Heart left ventricle (tissue), 16 donors: ENCODE data around the gene BTBD19. TPM values are rescaled to one million over a fixed set of nuclear protein-coding genes. Genes with fewer than 3 reads are reported as not detected.
"Not testable (repeated sequence)": the region's sequence is repeated elsewhere in the genome, so short reads cannot be mapped to it uniquely, and the experiment has no call there.

Experiments used
- ATAC-seq, 4 donors: fragments of 200-7000 bp; cut with Tn5 transposase; one replicate each; pipeline ENCODE4 v1.9.1; 2020 to 2022; ENCODE audit warnings: moderate library complexity in 4 of 4, mild to moderate bottlenecking in 3 of 4, moderate number of reproducible peaks in 1 of 4
- DNase-seq, 5 donors: peaks; one replicate each; pipeline ENCODE4 v3.0.0-alpha.2; 2020
- H3K27ac ChIP-seq, 12 donors: fragments of 200-600 bp; sonication (generic) in 4 of 12; one replicate each; pipeline versions ENCODE4 v1.5.0 to v1.8.0; 2016 to 2022; ENCODE audit warnings: mild to moderate bottlenecking in 2 of 12
- H3K27me3 ChIP-seq, 9 donors: fragments of 200-600 bp; sonication (generic) in 2 of 9; one replicate each; pipeline versions ENCODE4 v1.5.1 to v1.8.0; 2016 to 2022; ENCODE audit warnings: mild to moderate bottlenecking in 3 of 9
- H3K36me3 ChIP-seq, 9 donors: fragments of 200-600 bp; sonication (generic) in 2 of 9; one replicate each; pipeline versions ENCODE4 v1.5.0 to v1.8.0; 2018 to 2022; ENCODE audit warnings: mild to moderate bottlenecking in 2 of 9
- H3K4me1 ChIP-seq, 12 donors: fragments of 200-600 bp; sonication (generic) in 4 of 12; one replicate each; pipeline versions ENCODE4 v1.5.0 to v1.8.0; 2016 to 2022; ENCODE audit warnings: mild to moderate bottlenecking in 3 of 12
- H3K4me3 ChIP-seq, 12 donors: fragments of 200-600 bp; sonication (generic) in 4 of 12; one replicate each; pipeline versions ENCODE4 v1.5.0 to v1.8.0; 2017 to 2022; ENCODE audit warnings: mild to moderate bottlenecking in 9 of 12, moderate library complexity in 4 of 12
- H3K9me3 ChIP-seq, 12 donors: fragments of 200-600 bp; sonication (generic) in 4 of 12; one replicate each; pipeline versions ENCODE4 v1.5.0 to v1.8.0; 2016 to 2022; ENCODE audit warnings: mild to moderate bottlenecking in 1 of 12
- CTCF ChIP-seq, 12 donors: fragments of 200-600 bp; sonication (generic) in 4 of 12; IDR thresholded peaks; one replicate each; pipeline versions ENCODE4 v1.5.0 to v1.8.0; 2018 to 2022; ENCODE audit warnings: antibody characterized with exemption in 12 of 12, mild to moderate bottlenecking in 5 of 12
- POLR2A ChIP-seq, 2 donors: fragments of 450-650 bp; IDR thresholded peaks; one replicate each; pipeline ENCODE4 v1.6.1; 2017; ENCODE audit warnings: antibody characterized with exemption in 2 of 2, mild to moderate bottlenecking in 2 of 2, moderate library complexity in 2 of 2
- WGBS, 4 donors: extraction: QIAGEN DNeasy Blood & Tissue Kit in 2 of 4; methylation state at CpG; one replicate each; pipeline versions ENCODE4 v1.1.5 to v1.1.7; 2013 to 2018; 5-methylcytosine and 5-hydroxymethylcytosine counted together
- intact Hi-C, 10 donors: fragments of 100-400 bp; cut with DNase I; formaldehyde crosslinking; loops; one replicate each; pipeline versions ENCODE4 v1.11.1 to v1.14.2; 2022
- polyA plus RNA-seq, 2 donors: library from polyadenylated mRNA; stranded (reverse); fragments of 200-250 nt; gene quantifications; one replicate each; pipeline ENCODE4 v1.2.3, GENCODE V29; 2013
- total RNA-seq, 9 donors: library from RNA; depleted of rRNA in 2 of 9; stranded (reverse); fragments of >200 nt in 2 of 9; fragmentation: NEBNext Ultra II Directional in 3 of 9; extraction: Animal tissue kit (Norgen Biotek cat#: 25700) in 3 of 9; gene quantifications; one replicate each; pipeline versions ENCODE4 v1.1.0 to v1.2.4, GENCODE V29; 2016 to 2023
- donor health status: ischemic (EF 13 %, LVEDD 7.1; RV severe dilation, severe dysfunction).
- donor health status: healthy with polysubstance abuse.
- donor health status: DM: no; HTN: yes; CAD: no.
- donor health status: DM: no; HTN: no; CAD: no.
- donor health status: ischemic (EF 25% LVEDD 6.9; RV normal size, moderate dysfunction).
- donor health status: ischemic (EF 25% LVEDD 5.7; RV mildly dilated, moderate dysfunction).
- donor health status: healthy.
- donor health status: DM: yes; HTN: yes; CAD: no.
- donor health status: ischemic (EF 35%, LVEDD 5.7; RV mildly dilated, moderate dysfunction).
- donor health status: nonischemic (EF 11% LVEDD 7.7; RV severe dilation, severe dysfunction).
- donor health status: DM: yes; HTN: yes; CAD: no.
- donor health status: PGD.
- donor health status: ischemic (EF 29% LVEDD 5.4; RV normal size, mild dysfunction).
- donor health status: nonischemic (EF 23%, LVEDD 6.1; RV moderate dilation, normal function).

BTBD19 gene
- total and polyA plus RNA-seq, 11 donors: 0.56 to 7.4 (median 2.8) TPM

GRCh38 chr1:44790968-44791801, 17.1 kb upstream of the BTBD19 start:
- WGBS, 4 donors: 60 to 71% (median 64%) methylated on average over 7 of the region's 7 CpGs
- H3K27me3 ChIP-seq: no peaks in the 10 kb centered on the region
- intact Hi-C loops: loop anchor here in 3 of 10 donors (5.0 to 10.0 kb wide), 2 partner anchors 46 to 214 kb away; no protein-coding TSS in a partner anchor

GRCh38 chr1:44792736-44793502, 15.4 kb upstream of the BTBD19 start:
- DNase-seq (no peak), ATAC-seq (no peak)
- Histone ChIP-seq H3K4me3 (no peak overlapping the region), H3K27ac (no peak overlapping the region), H3K4me1 (no peaks in the 10 kb centered on the region), H3K27me3 (no peaks in the 10 kb centered on the region), H3K36me3 (no peaks in the 10 kb centered on the region), H3K9me3 (no peaks in the 10 kb centered on the region)
- TF ChIP-seq POLR2A (IDR thresholded peaks at IDR 0.05): no peak
- no peak for TF ChIP-seq CTCF (IDR thresholded peaks at IDR 0.05)
- 91 to 95% (median 93%) methylated on average over 9 of the region's 9 CpGs for WGBS, 4 donors
- intact Hi-C loops: loop anchor here in 3 of 10 donors (5.0 to 10.0 kb wide), 2 partner anchors 44 to 212 kb away; no protein-coding TSS in a partner anchor

More at GRCh38 chr1:44790968-44791801, 17.1 kb upstream of the BTBD19 start:
- no peak overlapping the region for H3K4me3 ChIP-seq
- ATAC-seq (no peak), DNase-seq (no peak)
- TF ChIP-seq CTCF (IDR thresholded peaks at IDR 0.05): no peak
- no peak for TF ChIP-seq POLR2A (IDR thresholded peaks at IDR 0.05)
- H3K36me3 ChIP-seq: no peaks in the 10 kb centered on the region
- H3K4me1 ChIP-seq: peaks cover 0 to 6% (median 4%) of the 10 kb centered on the region in 12 donors
- H3K27ac ChIP-seq: no peak overlapping the region
- no peaks in the 10 kb centered on the region for H3K9me3 ChIP-seq

- not testable (repeated sequence) for H3K9me3 ChIP-seq, H3K4me3 ChIP-seq, ATAC-seq, H3K27ac ChIP-seq, H3K27me3 ChIP-seq
- intact Hi-C loops: loop anchor here in 5 of 10 donors (2.0 to 10.0 kb wide), 4 partner anchors 23 to 207 kb away; no protein-coding TSS in a partner anchor
- peak in 1 of 5 donors; percentile 21 for DNase-seq
- peaks cover 0 to 12% (median 2%) of the 10 kb centered on the region in 9 donors for H3K36me3 ChIP-seq
- whole genome bisulfite sequencing, 4 donors: 82 to 85% (median 84%) methylated on average over 8 of the region's 8 CpGs
- H3K4me1 ChIP-seq: peaks cover 0 to 30% (median 17%) of the 10 kb centered on the region in 12 donors
Measured at GRCh38 chr1:44797886-44798285, 10.4 kb upstream of the BTBD19 start.

GRCh38 chr1:44798481-44799365, 9.6 kb upstream of the BTBD19 start:
- WGBS, 4 donors: 90 to 92% (median 92%) methylated on average over 10 of the region's 10 CpGs
- peak overlapping the region in 11 of 12 donors; percentile 91 to 98 (median 95) for H3K27ac ChIP-seq
- no peaks in the 10 kb centered on the region for H3K27me3 ChIP-seq
- intact Hi-C loops: loop anchor here in 5 of 10 donors (2.0 to 10.0 kb wide), 4 partner anchors 22 to 206 kb away; no protein-coding TSS in a partner anchor
- H3K9me3 ChIP-seq: no peaks in the 10 kb centered on the region
- H3K36me3 ChIP-seq: peaks cover 0 to 20% (median 11%) of the 10 kb centered on the region in 9 donors
- TF ChIP-seq POLR2A (IDR thresholded peaks at IDR 0.05) (no peak), CTCF (IDR thresholded peaks at IDR 0.05) (no peak)
- no peak overlapping the region for H3K4me3 ChIP-seq
- DNase-seq: peak in 2 of 5 donors; percentile 21 to 26
- H3K4me1 ChIP-seq: peaks cover 2 to 38% (median 25%) of the 10 kb centered on the region in 12 donors
- no peak for ATAC-seq
